OCI-LY1 (cell line): ENCODE results near the gene PSAT1.

ENCODE experiments used
- H2AFZ ChIP-seq: fragments of 200-600 bp; sonication (generic), shearing (Covaris generic); 2 replicates; pipeline ENCODE4 v1.6.0; 2014; ENCODE audit warnings: antibody characterized with exemption, mild to moderate bottlenecking, low read length
- H3F3A ChIP-seq: fragments of 200-600 bp; sonication (generic), shearing (Covaris generic); 2 replicates; pipeline ENCODE4 v1.6.0; 2014; ENCODE audit warnings: mild to moderate bottlenecking, antibody characterized with exemption, low read length, moderate library complexity; ENCODE audit not compliant: insufficient read depth
- H3K27ac ChIP-seq: fragments of 200-600 bp; sonication (generic); 2 replicates; pipeline ENCODE4 v1.5.1; 2014; ENCODE audit warnings: low read length, mixed run types, mild to moderate bottlenecking, low read depth; ENCODE audit not compliant: poor library complexity, severe bottlenecking
- H3K27me3 ChIP-seq: fragments of 200-600 bp; sonication (generic); 2 replicates; pipeline ENCODE4 v1.6.0; 2014; ENCODE audit warnings: antibody characterized with exemption, mild to moderate bottlenecking, low read length, moderate library complexity; ENCODE audit not compliant: insufficient read depth
- H3K36me3 ChIP-seq: fragments of 200-600 bp; sonication (generic); 2 replicates; pipeline ENCODE4 v1.6.1; 2014; ENCODE audit warnings: mild to moderate bottlenecking, antibody characterized with exemption, low read length, moderate library complexity, mixed read lengths; ENCODE audit not compliant: insufficient read depth
- H3K4me1 ChIP-seq: fragments of 200-600 bp; sonication (generic); 2 replicates; pipeline ENCODE4 v1.5.1; 2014; ENCODE audit warnings: mild to moderate bottlenecking, low read length, moderate library complexity; ENCODE audit not compliant: insufficient read depth, severe bottlenecking
- H3K4me2 ChIP-seq: fragments of 200-600 bp; sonication (generic), shearing (Covaris generic); 2 replicates; pipeline ENCODE4 v1.6.1; 2014; ENCODE audit warnings: low read length
- H3K4me3 ChIP-seq: fragments of 200-600 bp; sonication (generic); 2 replicates; pipeline ENCODE4 v1.5.1; 2014; ENCODE audit warnings: low read length, low read depth, mild to moderate bottlenecking, mixed read lengths; ENCODE audit not compliant: poor library complexity, severe bottlenecking
- H3K79me2 ChIP-seq: fragments of 200-600 bp; shearing (Covaris generic); 2 replicates; pipeline ENCODE4 v1.6.1; 2016; ENCODE audit warnings: mixed run types, low read length, mixed read lengths; ENCODE audit not compliant: insufficient read depth
- H3K9ac ChIP-seq: fragments of 200-600 bp; sonication (generic), shearing (Covaris generic); 2 replicates; pipeline ENCODE4 v1.6.1; 2014; ENCODE audit warnings: mild to moderate bottlenecking, low read length, mixed read lengths
- H3K9me2 ChIP-seq: fragments of 200-600 bp; sonication (generic), shearing (Covaris generic); 2 replicates; pipeline ENCODE4 v1.6.1; 2014; ENCODE audit warnings: low read depth, mild to moderate bottlenecking, low read length, mixed read lengths
- H3K9me3 ChIP-seq: fragments of 200-600 bp; shearing (Covaris generic); 2 replicates; pipeline ENCODE4 v1.6.1; 2014; ENCODE audit warnings: low read length, mixed read lengths
- H4K20me1 ChIP-seq: fragments of 200-600 bp; sonication (generic), shearing (Covaris generic); 2 replicates; pipeline ENCODE4 v1.6.0; 2016; ENCODE audit warnings: mild to moderate bottlenecking, low read length; ENCODE audit not compliant: insufficient read depth
- EZH2 ChIP-seq: fragments of 200-600 bp; sonication (generic), shearing (Covaris generic); IDR thresholded peaks from 2 replicates; pipeline ENCODE4 v1.8.0; 2017; ENCODE audit warnings: borderline replicate concordance, mixed run types, mild to moderate bottlenecking, antibody characterized with exemption, low read length, moderate library complexity, mixed read lengths
- TF ChIP-seq, protein P1 (sequence below): fragments of 200-600 bp; sonication (generic), shearing (Covaris generic); IDR thresholded peaks from 2 replicates; pipeline ENCODE4 v1.5.1; 2017; ENCODE audit warnings: mild to moderate bottlenecking, antibody characterized with exemption, low read length, moderate library complexity, mixed read lengths

PSAT1 gene

DNA sequence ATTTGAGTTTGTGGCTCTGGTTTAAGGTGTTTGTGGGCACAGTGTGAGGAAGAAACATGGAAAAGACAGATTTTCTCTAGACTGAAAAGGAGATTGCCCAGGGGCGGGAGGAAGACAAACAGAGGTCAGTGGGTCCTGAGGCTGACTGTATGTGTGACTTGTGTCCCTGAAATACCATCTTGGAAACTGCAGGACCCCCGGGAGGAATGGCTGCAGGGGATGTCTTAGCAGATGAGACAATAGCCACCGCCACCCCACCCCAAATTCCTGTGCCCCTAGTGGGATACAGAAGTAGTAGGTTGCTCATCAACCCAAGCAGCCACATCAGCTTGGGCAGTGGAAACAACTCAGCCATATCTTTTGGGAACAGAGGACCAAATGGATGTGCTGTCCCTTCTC, 1.7 kb upstream of the PSAT1 start:
- Histone ChIP-seq H4K20me1 (no peaks in the 10 kb centered on the region), H3K4me2 (no peak overlapping the region), H3K9me3 (no peaks in the 10 kb centered on the region), H3K27me3 (no peaks in the 10 kb centered on the region), H3F3A (no peaks in the 10 kb centered on the region), H3K36me3 (peaks cover 2% of the 10 kb centered on the region; the same call in 1 of the 2 replicates), H3K4me1 (peaks cover 20% of the 10 kb centered on the region), H3K79me2 (peaks cover 8% of the 10 kb centered on the region; the same call in 1 of the 2 replicates), H3K27ac (no peak overlapping the region), H3K9me2 (no peaks in the 10 kb centered on the region), H2AFZ (no peak overlapping the region), H3K4me3 (no peak overlapping the region), H3K9ac (no peak overlapping the region)
- TF ChIP-seq, protein P1, sequence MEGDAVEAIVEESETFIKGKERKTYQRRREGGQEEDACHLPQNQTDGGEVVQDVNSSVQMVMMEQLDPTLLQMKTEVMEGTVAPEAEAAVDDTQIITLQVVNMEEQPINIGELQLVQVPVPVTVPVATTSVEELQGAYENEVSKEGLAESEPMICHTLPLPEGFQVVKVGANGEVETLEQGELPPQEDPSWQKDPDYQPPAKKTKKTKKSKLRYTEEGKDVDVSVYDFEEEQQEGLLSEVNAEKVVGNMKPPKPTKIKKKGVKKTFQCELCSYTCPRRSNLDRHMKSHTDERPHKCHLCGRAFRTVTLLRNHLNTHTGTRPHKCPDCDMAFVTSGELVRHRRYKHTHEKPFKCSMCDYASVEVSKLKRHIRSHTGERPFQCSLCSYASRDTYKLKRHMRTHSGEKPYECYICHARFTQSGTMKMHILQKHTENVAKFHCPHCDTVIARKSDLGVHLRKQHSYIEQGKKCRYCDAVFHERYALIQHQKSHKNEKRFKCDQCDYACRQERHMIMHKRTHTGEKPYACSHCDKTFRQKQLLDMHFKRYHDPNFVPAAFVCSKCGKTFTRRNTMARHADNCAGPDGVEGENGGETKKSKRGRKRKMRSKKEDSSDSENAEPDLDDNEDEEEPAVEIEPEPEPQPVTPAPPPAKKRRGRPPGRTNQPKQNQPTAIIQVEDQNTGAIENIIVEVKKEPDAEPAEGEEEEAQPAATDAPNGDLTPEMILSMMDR = no peak
- no peak for TF ChIP-seq EZH2

GRCh38 chr9:78295731-78296130, 1.2 kb upstream of the PSAT1 start:
- no peak overlapping the region for H3K4me2 ChIP-seq

DNA sequence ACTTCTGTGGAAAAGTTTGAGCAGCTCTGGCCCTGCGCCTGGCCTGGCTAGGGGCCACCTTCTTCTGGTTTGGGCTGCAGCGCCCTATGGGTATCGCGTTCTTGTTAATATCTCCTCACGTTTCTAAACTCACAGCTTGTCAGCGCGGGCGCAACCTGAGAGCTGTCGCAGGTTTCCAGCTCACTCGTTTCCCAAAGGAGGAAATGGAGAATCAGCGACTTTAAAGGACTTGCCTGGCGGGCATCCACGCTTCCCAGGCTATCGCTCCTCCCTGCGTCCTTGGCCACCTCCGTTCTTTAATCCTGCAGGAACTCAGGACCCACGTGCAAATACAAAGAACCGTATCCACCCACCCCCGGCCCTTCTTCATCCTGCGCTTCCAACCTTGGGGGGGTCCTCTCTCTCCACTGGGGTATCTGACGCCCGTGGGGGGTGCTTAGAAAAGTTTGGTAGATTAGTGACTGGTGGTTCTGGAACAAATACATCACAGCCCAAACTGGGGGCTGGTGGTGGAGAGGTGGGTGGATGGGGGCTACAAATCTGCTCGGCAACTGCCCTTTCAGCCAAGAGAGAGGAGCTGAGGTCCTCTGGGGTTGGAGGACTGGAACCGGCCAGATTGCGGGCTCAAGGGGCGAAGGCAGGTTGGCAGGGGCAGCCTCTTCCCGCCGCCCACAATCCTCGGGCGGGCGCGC, 578 bp upstream of the PSAT1 start:
- H3K4me3 ChIP-seq = peak overlapping the region; percentile 86
- H2AFZ ChIP-seq = peak overlapping the region; percentile 12; the same call in 1 of the 2 replicates
- H3F3A ChIP-seq = no peaks in the 10 kb centered on the region
- TF ChIP-seq, protein P1 = no peak
- no peak for TF ChIP-seq EZH2
- H3K9me2 ChIP-seq = no peaks in the 10 kb centered on the region
- H3K9me3 ChIP-seq = no peaks in the 10 kb centered on the region
- H3K4me1 ChIP-seq = peaks cover 20% of the 10 kb centered on the region
- H3K9ac ChIP-seq = peak overlapping the region; percentile 67
- H3K79me2 ChIP-seq = peaks cover 8% of the 10 kb centered on the region; the same call in 1 of the 2 replicates
- H3K27ac ChIP-seq = no peak overlapping the region
- H3K27me3 ChIP-seq = no peaks in the 10 kb centered on the region
- peak overlapping the region; percentile 86 for H3K4me2 ChIP-seq
- no peaks in the 10 kb centered on the region for H4K20me1 ChIP-seq
- H3K36me3 ChIP-seq = peaks cover 11% of the 10 kb centered on the region; the same call in 1 of the 2 replicates

More at GRCh38 chr9:78295731-78296130, 1.2 kb upstream of the PSAT1 start:
- TF ChIP-seq, protein P1 = no peak
- TF ChIP-seq EZH2 = no peak
- Histone ChIP-seq H2AFZ (no peak overlapping the region), H3K27ac (no peak overlapping the region), H3K4me3 (peak overlapping the region; percentile 86), H3K4me1 (peaks cover 20% of the 10 kb centered on the region), H3K9me2 (no peaks in the 10 kb centered on the region), H3K79me2 (peaks cover 8% of the 10 kb centered on the region; the same call in 1 of the 2 replicates), H3K27me3 (no peaks in the 10 kb centered on the region), H3K9me3 (no peaks in the 10 kb centered on the region), H4K20me1 (no peaks in the 10 kb centered on the region), H3K9ac (peak overlapping the region; percentile 67; the same call in 1 of the 2 replicates), H3F3A (no peaks in the 10 kb centered on the region), H3K36me3 (peaks cover 5% of the 10 kb centered on the region; the same call in 1 of the 2 replicates)
